GM19455 (cell line): Measurements from ENCODE around the gene CEBPE.

Source experiments
- ATAC-seq: cut with Tn5 transposase; IDR thresholded peaks from one replicate; pipeline ENCODE4 v1.9.1; 2021; ENCODE audit not compliant: unreplicated experiment

The CEBPE gene

GRCh38 chr14:23104591-23105347 lies 14.3 kb downstream of the CEBPE start, which contains the start of gene CIROP:
Gene CIROP (minus strand): TSS chr14:23104989. CDS start chr14:23104920, 69 bp downstream.
- no peak for ATAC-seq

- ATAC-seq = no peak
Observed at GRCh38 chr14:23104070-23104590, 14.9 kb downstream of the CEBPE start.

- no peak for ATAC-seq
Observed at GRCh38 chr14:23103581-23103980, 15.5 kb downstream of the CEBPE start.

GRCh38 chr14:23102801-23103200 lies 16.3 kb downstream of the CEBPE start:
- no peak for ATAC-seq

GRCh38 chr14:23101986-23102625 lies 16.9 kb downstream of the CEBPE start:
- ATAC-seq = no peak

GRCh38 chr14:23101213-23101970 lies 17.7 kb downstream of the CEBPE start:
- no peak for ATAC-seq

- ATAC-seq = no peak
Observed at GRCh38 chr14:23099212-23099861, 19.7 kb downstream of the CEBPE start.

- ATAC-seq = no peak
Observed at GRCh38 chr14:23097786-23098185, 21.3 kb downstream of the CEBPE start.

GRCh38 chr14:23095196-23096108 lies 23.6 kb downstream of the CEBPE start, which contains the start of gene C14orf119:
Gene C14orf119 (plus strand): TSS chr14:23095505. CDS start chr14:23097659, 2,154 bp downstream.
- peak; percentile 90 for ATAC-seq

GRCh38 chr14:23094666-23095195 lies 24.3 kb downstream of the CEBPE start, which contains the start of gene ACIN1:
Gene ACIN1 (minus strand): TSS chr14:23095136. CDS start chr14:23095112, 24 bp downstream.
- peak; percentile 38 for ATAC-seq

- no peak for ATAC-seq
Observed at GRCh38 chr14:23093991-23094665, 24.9 kb downstream of the CEBPE start.

- no peak for ATAC-seq
Observed at GRCh38 chr14:23093526-23093925, 25.5 kb downstream of the CEBPE start.

GRCh38 chr14:23093104-23093503 lies 26.0 kb downstream of the CEBPE start:
- ATAC-seq = no peak

GRCh38 chr14:23091294-23092225 lies 27.5 kb downstream of the CEBPE start:
- no peak for ATAC-seq

- no peak for ATAC-seq
Observed at GRCh38 chr14:23090254-23090636, 28.8 kb downstream of the CEBPE start.

GRCh38 chr14:23089498-23090253 lies 29.4 kb downstream of the CEBPE start:
- no peak for ATAC-seq

GRCh38 chr14:23086565-23086964 lies 32.5 kb downstream of the CEBPE start:
- no peak for ATAC-seq
